ENCODE measurements around the gene PRKN.

Gene PRKN

DNA sequence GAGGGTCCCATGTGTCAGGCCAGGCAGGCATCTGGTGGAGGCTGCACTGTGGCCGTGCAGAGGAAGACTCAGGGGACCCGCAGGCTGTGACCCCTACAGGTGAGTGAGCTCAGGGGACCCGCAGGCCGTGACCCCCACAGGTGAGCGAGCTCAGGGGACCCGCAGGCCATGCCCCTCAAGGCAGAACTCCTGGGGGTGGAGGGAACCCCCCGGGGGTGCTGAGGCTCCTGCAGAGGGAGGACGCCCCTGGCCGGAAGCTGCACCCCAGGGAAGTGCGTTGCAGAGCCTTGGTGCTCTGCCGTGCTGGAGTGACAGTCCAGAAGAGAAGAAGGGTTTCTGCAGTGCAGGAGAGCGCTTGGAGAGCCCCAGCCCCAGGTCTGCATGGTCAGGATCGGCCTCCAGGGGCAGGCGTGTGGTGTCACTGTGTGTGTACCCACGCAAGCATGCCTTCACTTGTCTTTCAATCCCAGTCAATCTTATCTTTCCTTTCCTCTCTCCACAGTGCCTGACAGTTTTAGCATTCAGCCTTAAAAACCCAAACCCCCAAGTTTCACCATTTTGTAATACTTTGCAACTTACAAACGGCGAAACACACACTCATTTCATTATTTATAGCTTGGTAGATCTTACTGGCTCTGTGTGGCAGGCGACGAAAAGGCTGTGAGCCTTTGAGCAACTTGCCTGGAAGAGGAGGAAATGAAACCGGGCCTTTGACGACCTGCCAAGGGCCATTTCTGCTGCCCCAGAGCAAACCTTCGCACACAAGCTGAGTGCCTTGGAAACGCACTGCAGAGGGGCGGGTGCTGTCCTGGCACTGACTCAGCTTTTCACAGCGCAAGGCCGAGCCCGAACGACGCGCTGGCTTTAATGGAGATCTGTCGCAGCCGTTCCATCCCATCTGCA lies 1352.3 kb downstream of the PRKN start:
- peak; percentile 33 for DNase-seq (ENCODE audit: extremely low spot score)
- ChIA-PET POLR2A (no interaction called here), CTCF (interaction anchor here (0.6 to 0.8 kb wide), 2 partner anchors 490 to 642 kb away, joined by 3 read pairs; no protein-coding TSS in a partner anchor)
- TF ChIP-seq SUZ12 (IDR thresholded peaks at IDR 0.05) (no peak), BHLHE40 (IDR thresholded peaks at IDR 0.05; ENCODE audit: borderline replicate concordance) (no peak)

DNA sequence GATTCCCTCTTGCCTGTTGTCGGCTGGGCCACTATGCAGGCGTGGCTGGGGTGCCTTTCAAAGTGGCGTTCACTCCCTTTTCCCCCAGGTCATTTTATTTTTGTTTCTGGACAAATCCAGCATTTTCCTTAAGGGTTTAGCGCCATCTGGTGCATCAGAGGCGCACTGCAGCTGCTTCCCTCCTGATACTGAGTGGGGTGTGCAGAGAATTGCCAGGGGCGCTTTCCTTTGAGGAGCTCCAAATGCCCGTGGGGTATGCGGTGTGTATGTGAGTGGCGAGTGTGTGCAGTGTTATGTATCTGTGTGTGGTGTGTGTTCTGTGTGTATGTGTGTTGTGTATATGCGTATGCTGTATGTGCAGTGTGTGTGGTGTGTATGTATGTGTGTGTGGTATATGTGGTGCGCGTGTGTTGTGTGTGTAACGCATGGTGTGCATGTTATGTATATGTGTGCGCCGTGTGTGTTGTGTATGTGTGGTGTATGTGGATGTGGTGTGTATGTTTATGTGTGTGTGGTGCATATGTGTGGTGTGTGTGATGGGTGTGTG lies 1353.6 kb downstream of the PRKN start:
- CTCF ChIA-PET, result interaction anchor here (0.6 to 4.3 kb wide), 10 partner anchors 19 to 1845 kb away, joined by 3 to 69 read pairs (median 3); no protein-coding TSS in a partner anchor
- peak; percentile 76 for DNase-seq (ENCODE audit: extremely low spot score)
- POLR2A ChIA-PET, result no interaction called here
- no peak for TF ChIP-seq ZNF384 (IDR thresholded peaks at IDR 0.05)
- no peak for TF ChIP-seq NFRKB (IDR thresholded peaks at IDR 0.05)
- no peak for TF ChIP-seq FOXK2 (IDR thresholded peaks at IDR 0.05)
- TF ChIP-seq LEF1 (IDR thresholded peaks at IDR 0.05; ENCODE audit: borderline replicate concordance), result no peak
- no peak for TF ChIP-seq L3MBTL2 (conservative IDR thresholded peaks at IDR 0.05)
- no peak for TF ChIP-seq CTBP1 (IDR thresholded peaks at IDR 0.05; ENCODE audit: borderline replicate concordance)
- no peak for TF ChIP-seq FOXA1 (IDR thresholded peaks at IDR 0.05)
- TF ChIP-seq BHLHE40 (IDR thresholded peaks at IDR 0.05; ENCODE audit: borderline replicate concordance), result no peak
- no peak for TF ChIP-seq ELF4 (IDR thresholded peaks at IDR 0.05)
- TF ChIP-seq, protein P1, sequence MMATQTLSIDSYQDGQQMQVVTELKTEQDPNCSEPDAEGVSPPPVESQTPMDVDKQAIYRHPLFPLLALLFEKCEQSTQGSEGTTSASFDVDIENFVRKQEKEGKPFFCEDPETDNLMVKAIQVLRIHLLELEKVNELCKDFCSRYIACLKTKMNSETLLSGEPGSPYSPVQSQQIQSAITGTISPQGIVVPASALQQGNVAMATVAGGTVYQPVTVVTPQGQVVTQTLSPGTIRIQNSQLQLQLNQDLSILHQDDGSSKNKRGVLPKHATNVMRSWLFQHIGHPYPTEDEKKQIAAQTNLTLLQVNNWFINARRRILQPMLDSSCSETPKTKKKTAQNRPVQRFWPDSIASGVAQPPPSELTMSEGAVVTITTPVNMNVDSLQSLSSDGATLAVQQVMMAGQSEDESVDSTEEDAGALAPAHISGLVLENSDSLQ (IDR thresholded peaks at IDR 0.05), result no peak
- no peak for TF ChIP-seq SUZ12 (IDR thresholded peaks at IDR 0.05)
- TF ChIP-seq TARDBP (IDR thresholded peaks at IDR 0.05), result no peak
- TF ChIP-seq HDGF (IDR thresholded peaks at IDR 0.05; ENCODE audit: borderline replicate concordance), result no peak
- TF ChIP-seq ARNT (IDR thresholded peaks at IDR 0.05), result no peak
- no peak for TF ChIP-seq SP1 (IDR thresholded peaks at IDR 0.05)
- no peak for TF ChIP-seq FOXM1 (IDR thresholded peaks at IDR 0.05; ENCODE audit: borderline replicate concordance)

DNA sequence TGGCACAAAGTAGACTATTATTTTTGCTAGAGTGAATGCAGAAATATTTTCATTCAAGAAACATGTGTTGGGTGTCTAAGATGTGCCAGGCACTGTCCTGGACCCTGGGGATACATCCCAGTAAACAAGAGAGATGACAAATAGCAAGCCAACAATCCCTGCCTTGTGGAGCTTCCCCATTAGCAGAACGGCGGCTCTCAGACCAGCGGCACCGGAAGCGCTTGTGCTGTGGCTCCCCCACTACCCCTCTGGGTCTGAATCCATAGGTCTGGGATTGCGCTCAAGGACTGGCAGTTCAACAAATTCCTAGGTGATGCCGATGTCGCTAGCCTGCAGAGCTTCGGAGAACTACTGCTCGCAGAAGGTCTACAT lies 1355.2 kb downstream of the PRKN start:
- TF ChIP-seq SP1 (IDR thresholded peaks at IDR 0.05) (no peak), ARNT (IDR thresholded peaks at IDR 0.05) (no peak), ELF4 (IDR thresholded peaks at IDR 0.05) (no peak), FOXA1 (IDR thresholded peaks at IDR 0.05) (no peak), FOXK2 (IDR thresholded peaks at IDR 0.05) (no peak), ZNF384 (IDR thresholded peaks at IDR 0.05) (no peak), SUZ12 (IDR thresholded peaks at IDR 0.05) (no peak), LEF1 (IDR thresholded peaks at IDR 0.05; ENCODE audit: borderline replicate concordance) (no peak), CTBP1 (IDR thresholded peaks at IDR 0.05; ENCODE audit: borderline replicate concordance) (no peak), HDGF (IDR thresholded peaks at IDR 0.05; ENCODE audit: borderline replicate concordance) (no peak), L3MBTL2 (conservative IDR thresholded peaks at IDR 0.05) (no peak), BHLHE40 (IDR thresholded peaks at IDR 0.05; ENCODE audit: borderline replicate concordance) (no peak), TARDBP (IDR thresholded peaks at IDR 0.05) (no peak), FOXM1 (IDR thresholded peaks at IDR 0.05; ENCODE audit: borderline replicate concordance) (no peak), NFRKB (IDR thresholded peaks at IDR 0.05) (no peak)
- TF ChIP-seq, protein P1 (IDR thresholded peaks at IDR 0.05), result no peak
- POLR2A ChIA-PET, result no interaction called here
- DNase-seq (ENCODE audit: extremely low spot score), result no peak
- CTCF ChIA-PET, result interaction anchor here (0.6 to 4.3 kb wide), 2 partner anchors 20 to 441 kb away, joined by 5 to 69 read pairs; no protein-coding TSS in a partner anchor

DNA sequence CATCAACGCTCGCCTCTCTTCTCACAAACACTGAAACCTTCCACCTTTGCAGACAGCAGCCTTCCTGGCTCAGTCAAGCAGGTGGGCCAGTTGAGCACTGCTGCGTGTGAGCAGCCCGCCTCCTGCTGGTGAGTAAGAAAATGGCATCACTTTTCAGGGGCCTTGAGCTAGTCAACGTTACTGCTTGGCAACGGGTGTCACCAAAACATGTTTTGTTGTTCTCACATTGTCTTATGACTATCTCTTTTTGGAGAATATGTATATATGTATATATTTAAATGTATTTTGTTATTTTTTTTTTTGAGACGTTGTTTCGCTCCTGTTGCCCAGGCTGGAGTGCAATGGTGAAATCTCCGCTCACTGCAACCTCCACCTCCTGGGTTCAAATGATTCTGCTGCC lies 1356.7 kb downstream of the PRKN start:
- ChIA-PET CTCF (interaction anchor here (0.6 to 4.3 kb wide), 25 partner anchors 9 to 1583 kb away, joined by 3 to 69 read pairs (median 4); partner anchors contain the start of gene AGPAT4), POLR2A (no interaction called here)
- TF ChIP-seq TARDBP (IDR thresholded peaks at IDR 0.05), result no peak
- DNase-seq (ENCODE audit: extremely low spot score), result peak; percentile 76

DNA sequence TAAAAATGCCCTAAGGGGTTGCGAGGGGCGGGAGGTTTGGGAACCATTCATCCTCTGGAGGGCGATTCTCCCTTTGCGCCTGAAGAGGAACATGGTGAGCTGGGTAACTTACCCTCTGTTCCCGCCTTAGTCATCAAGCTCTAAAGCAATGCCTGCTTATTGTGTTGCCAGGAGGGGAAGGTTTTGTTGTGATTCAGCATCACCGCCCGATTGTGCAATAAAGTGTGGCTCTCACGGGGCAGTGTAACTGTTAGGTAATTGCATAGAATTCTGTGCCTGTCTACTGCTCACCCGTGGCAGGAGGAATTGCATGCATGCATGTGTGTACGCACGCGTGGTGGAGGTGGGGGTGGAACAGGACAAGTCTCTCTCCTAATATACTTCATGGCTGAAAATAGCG lies 1358.2 kb downstream of the PRKN start:
- no peak for DNase-seq (ENCODE audit: extremely low spot score)
- TF ChIP-seq ARNT (IDR thresholded peaks at IDR 0.05), result no peak
- TF ChIP-seq SP1 (IDR thresholded peaks at IDR 0.05), result no peak
- no peak for TF ChIP-seq FOXA1 (IDR thresholded peaks at IDR 0.05)
- TF ChIP-seq HDGF (IDR thresholded peaks at IDR 0.05; ENCODE audit: borderline replicate concordance), result no peak
- TF ChIP-seq NFRKB (IDR thresholded peaks at IDR 0.05), result no peak
- no peak for TF ChIP-seq BHLHE40 (IDR thresholded peaks at IDR 0.05; ENCODE audit: borderline replicate concordance)
- TF ChIP-seq CTBP1 (IDR thresholded peaks at IDR 0.05; ENCODE audit: borderline replicate concordance), result no peak
- no peak for TF ChIP-seq LEF1 (IDR thresholded peaks at IDR 0.05; ENCODE audit: borderline replicate concordance)
- TF ChIP-seq L3MBTL2 (conservative IDR thresholded peaks at IDR 0.05), result no peak
- TF ChIP-seq FOXK2 (IDR thresholded peaks at IDR 0.05), result no peak
- TF ChIP-seq FOXM1 (IDR thresholded peaks at IDR 0.05; ENCODE audit: borderline replicate concordance), result no peak
- no peak for TF ChIP-seq SUZ12 (IDR thresholded peaks at IDR 0.05)
- TF ChIP-seq TARDBP (IDR thresholded peaks at IDR 0.05), result no peak
- TF ChIP-seq ZNF384 (IDR thresholded peaks at IDR 0.05), result no peak
- TF ChIP-seq, protein P1 (IDR thresholded peaks at IDR 0.05), result no peak
- no peak for TF ChIP-seq ELF4 (IDR thresholded peaks at IDR 0.05)
- POLR2A ChIA-PET, result no interaction called here
- CTCF ChIA-PET, result no interaction called here

- TF ChIP-seq SUZ12 (IDR thresholded peaks at IDR 0.05) (no peak), LEF1 (IDR thresholded peaks at IDR 0.05; ENCODE audit: borderline replicate concordance) (no peak), ARNT (IDR thresholded peaks at IDR 0.05) (no peak), L3MBTL2 (conservative IDR thresholded peaks at IDR 0.05) (no peak), FOXA1 (IDR thresholded peaks at IDR 0.05) (no peak), TARDBP (IDR thresholded peaks at IDR 0.05) (no peak)
- ChIA-PET POLR2A (no interaction called here), CTCF (no interaction called here)
- DNase-seq (ENCODE audit: extremely low spot score), result no peak
Observed at GRCh38 chr6:161368514-161368913, 1359.1 kb downstream of the PRKN start.

Data from HEK293T (cell line).